Stimulated activated naive CD4-positive, alpha-beta T cell (primary cell): ENCODE data around the gene SLC35C1.
A peak's percentile ranks its signal among the peaks of the same experiment; 100 is the strongest.
"Not testable (repeated sequence)": the region's sequence is repeated elsewhere in the genome, so short reads cannot be mapped to it uniquely, and the experiment has no call there.

Source experiments
- DNase-seq, 6 experiments: peaks; one replicate each; lab custom pipeline; 2025; lab: John Stamatoyannopoulos, UW

Gene SLC35C1

DNA sequence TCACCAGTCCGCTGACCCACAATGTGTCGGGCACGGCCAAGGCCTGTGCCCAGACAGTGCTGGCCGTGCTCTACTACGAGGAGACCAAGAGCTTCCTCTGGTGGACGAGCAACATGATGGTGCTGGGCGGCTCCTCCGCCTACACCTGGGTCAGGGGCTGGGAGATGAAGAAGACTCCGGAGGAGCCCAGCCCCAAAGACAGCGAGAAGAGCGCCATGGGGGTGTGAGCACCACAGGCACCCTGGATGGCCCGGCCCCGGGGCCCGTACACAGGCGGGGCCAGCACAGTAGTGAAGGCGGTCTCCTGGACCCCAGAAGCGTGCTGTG is 6.1 kb downstream of the SLC35C1 start:
- DNase-seq = no peak

DNA sequence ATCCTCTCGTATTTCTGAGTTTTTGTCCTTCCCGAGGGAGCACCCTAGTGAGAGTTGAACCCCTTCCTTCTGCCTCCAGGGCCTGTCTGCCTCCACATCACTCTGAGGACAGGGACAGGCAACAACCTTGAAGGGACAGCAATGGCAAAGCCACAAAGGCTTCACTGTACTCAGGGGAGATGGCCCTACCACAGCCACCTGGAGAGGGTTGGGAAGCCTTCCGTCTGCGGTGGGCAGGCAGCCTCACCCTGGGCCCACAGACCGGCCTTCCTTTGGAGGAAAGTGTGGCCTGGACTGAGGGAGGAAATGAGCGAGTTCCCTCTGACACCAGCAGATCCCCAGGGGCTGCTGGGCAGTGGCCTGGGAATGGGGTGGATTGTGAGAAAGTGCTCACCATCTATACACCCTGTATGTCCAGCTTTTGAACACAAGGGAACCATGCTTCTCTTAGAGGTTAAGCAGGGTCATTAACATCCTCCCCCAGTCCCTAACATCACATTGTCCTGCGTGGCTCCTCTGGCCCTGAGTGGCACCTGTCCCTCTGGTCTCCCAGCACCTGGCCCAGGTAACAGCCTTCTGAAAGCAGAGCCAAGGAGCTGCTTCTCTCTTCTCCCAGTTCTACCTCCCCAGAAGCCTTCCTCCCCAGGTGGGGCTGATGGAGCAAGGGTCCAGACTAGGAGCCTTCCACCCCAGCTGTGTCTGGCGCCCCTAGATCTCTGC is 6.8 kb downstream of the SLC35C1 start:
- DNase-seq = no peak

- DNase-seq = no peak
Measured at GRCh38 chr11:45812581-45813548, 7.9 kb downstream of the SLC35C1 start.

DNA sequence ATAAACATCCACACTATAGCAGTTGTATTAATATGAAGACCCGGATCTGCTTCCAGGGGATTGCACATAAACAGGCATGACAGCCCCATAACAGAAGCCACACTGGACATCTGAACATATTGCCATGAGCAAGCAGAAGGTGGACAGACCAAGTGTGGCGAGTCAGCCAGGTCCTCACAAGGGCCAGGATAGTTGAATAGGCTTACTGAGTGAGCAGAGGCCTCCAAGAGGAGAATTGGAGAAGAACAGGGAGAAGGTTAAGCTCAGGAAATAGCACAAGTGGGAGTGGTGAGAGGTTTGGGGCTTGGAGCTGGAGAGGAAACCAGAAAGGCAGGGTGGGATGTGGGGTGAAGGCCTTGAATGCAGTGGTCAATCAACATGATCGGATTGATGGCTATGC is 10.8 kb downstream of the SLC35C1 start:
- no peak for DNase-seq

DNA sequence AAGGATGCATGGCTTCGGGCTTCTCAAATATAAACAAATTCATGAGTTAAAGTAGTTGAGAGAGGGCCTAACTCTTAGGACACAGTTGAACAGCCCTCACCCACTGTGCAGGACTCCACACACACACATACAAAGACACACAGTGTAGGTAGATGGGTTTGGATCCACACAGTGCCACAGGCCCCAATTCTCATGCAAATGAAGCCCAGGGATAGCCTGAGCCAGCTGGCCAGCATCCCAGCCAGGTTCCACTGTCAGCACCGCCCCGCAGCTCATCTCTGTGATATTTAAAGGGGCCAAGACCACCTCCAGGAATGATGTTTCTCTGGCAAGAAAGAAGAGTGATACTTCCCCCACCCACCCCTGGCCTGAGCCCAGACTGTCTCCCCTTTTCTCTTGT is 11.7 kb downstream of the SLC35C1 start:
- no peak for DNase-seq

DNA sequence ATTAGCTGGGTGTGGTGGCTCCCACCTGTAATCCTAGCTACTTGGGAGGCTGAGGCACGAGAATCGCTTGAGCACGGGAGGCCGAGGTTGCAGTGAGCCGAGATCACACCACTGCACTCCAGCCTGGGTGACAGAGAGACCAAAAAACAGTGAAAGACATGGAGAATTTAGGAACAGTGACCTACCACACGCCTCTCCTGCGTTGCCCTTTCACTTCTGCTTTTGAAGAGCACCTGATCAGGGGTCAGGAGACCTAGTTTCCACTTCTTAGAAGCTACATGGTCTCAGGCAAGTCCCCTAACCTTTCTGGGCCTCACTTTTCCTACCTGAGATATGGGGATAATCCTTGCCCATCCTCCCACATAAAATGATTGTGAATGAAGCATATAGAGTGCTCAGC is 12.2 kb downstream of the SLC35C1 start:
- DNase-seq = no peak

DNA sequence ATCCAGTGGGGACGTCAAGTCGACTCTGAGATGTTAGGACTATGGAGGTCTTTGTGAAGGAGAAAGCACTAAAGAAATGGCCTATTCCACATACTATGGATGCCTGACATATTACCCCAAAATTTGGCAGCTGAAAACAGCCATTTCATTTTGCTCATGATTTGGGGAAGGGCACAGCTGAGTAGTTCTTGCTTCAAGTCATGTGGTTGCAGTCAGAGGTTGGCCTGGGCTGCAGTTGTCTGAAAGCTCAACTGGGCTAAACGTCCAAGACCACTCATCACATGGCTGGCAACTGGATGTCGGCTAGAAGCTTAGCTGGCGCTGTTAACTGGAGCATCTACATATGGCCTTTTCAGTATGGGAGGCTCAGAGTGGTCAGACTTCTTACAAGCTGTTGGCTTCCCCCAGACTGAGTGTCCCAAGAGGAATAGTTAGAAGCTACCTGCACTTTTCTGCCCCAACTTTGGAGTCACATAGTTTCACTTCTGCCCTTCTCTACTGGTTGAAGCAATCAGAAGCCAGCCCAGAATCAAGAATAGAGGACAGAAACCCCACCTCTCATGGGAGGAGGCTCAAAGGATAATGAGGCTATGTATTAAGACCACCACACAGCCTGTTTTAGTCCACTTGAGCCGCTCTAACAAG is 14.1 kb downstream of the SLC35C1 start:
- DNase-seq = no peak

GRCh38 chr11:45820211-45820857 is 15.4 kb downstream of the SLC35C1 start:
- DNase-seq = no peak

DNA sequence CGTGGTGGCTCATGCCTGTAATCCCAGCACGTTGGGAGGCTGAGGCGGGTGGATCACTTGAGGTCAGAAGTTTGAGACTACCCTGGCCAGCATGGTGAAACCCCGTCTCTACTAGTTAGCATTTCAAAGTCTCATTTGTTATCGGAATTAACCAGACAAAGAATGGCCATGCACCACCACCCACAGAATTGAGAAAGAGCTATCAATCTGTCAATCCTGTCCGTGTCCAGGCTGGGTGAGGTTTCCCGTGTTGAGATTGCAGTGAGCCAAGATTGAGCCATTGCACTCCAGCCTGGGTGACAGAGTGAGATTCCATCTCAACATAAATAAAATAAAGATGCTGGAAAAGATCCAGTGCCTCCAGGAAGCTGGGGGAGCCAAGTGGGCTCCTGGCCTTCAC is 21.5 kb downstream of the SLC35C1 start:
- DNase-seq = not testable (repeated sequence)

- no peak for DNase-seq
Measured at GRCh38 chr11:45827123-45827522, 22.2 kb downstream of the SLC35C1 start.

GRCh38 chr11:45828996-45829395 is 24.0 kb downstream of the SLC35C1 start:
- DNase-seq = no peak

GRCh38 chr11:45830596-45830995 is 25.6 kb downstream of the SLC35C1 start:
- no peak for DNase-seq

- no peak for DNase-seq
Measured at GRCh38 chr11:45832811-45833441, 28.0 kb downstream of the SLC35C1 start.

- DNase-seq = no peak
Measured at GRCh38 chr11:45833761-45834160, 28.8 kb downstream of the SLC35C1 start.

- DNase-seq = no peak
Measured at GRCh38 chr11:45834298-45834756, 29.4 kb downstream of the SLC35C1 start.

DNA sequence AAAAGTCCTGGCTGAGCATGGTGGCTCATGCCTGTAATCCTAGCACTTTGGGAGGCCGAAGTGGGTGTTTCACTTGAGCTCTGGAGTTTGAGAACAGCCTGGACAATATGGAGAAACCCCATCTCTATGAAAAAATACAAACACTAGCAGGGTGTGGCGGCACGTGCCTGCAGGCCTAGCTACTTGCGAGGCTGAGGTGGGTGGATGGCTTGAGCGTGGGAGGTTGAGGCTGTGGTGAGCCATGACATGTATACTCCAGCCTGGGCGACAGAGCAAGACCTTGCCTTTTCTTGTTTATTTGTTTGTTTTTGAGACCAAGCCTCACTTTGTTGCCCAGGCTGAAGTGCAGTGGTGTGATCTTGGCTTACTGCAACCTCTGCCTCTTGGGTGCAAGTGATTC is 34.3 kb downstream of the SLC35C1 start:
- no peak for DNase-seq

GRCh38 chr11:45840251-45840650 is 35.3 kb downstream of the SLC35C1 start:
- not testable (repeated sequence) for DNase-seq

- DNase-seq = peak; percentile 82 to 92 (median 92)
Measured at GRCh38 chr11:45843158-45843924, 38.4 kb downstream of the SLC35C1 start.

DNA sequence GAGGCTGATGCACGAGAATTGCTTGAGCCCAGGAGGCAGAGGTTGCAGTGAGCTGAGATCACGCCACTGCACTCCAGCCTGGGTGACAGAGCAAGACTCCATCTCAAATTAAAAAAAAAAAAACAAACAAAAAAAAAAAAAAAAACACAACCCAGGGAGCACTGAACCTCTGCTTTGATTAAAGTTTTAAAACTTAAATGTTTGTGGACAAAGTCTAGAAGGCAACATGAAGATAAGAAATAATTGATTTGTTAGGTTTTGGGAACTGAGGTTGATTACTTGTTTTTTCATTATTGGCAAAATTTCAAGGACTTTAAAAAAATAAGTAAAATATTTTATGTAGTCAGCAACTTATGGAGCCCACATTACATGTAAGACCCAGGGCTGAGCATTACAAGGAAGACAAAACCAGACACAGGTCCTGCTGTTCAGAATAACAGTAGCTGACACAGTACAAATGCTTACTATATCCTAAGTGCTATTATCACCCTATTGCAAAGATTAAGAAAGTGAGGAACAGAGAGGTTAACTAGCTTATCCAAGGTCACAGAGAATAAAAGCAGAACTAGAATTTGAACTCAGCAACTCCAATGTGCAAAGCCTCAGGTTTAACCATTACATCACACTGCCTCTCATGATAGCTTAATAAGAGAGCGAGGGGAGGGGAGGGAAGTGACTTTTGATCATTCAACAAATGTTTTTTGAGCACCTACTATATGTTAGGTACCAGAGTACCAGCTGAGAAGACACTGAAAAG is 40.1 kb downstream of the SLC35C1 start:
- no peak for DNase-seq

- no peak for DNase-seq
Measured at GRCh38 chr11:45846174-45846675, 41.3 kb downstream of the SLC35C1 start.
